HCT116 (cell line): Measurements from ENCODE around the gene C5AR1. TPM values are rescaled to one million over a fixed set of nuclear protein-coding genes. Genes with fewer than 3 reads are reported as not detected.
"Not testable (repeated sequence)": the region's sequence is repeated elsewhere in the genome, so short reads cannot be mapped to it uniquely, and the experiment has no call there.

ENCODE experiments used
- ATAC-seq: fragments of 200-7000 bp; cut with Tn5 transposase; 2 replicates; pipeline ENCODE4 v1.9.1; 2020; ENCODE audit warnings: mild to moderate bottlenecking, moderate library complexity
- BruUV-seq: library from RNA; stranded (reverse); fragments of 400-500 nt; replicated peaks from 2 replicates; lab custom pipeline; 2021; lab: Mats Ljungman, UMichigan
- CTCF ChIA-PET: fragments of 300-600 bp; sonication (Branson Sonifier 250); formaldehyde crosslinking; loops from one replicate; lab custom pipeline; 2021; ENCODE audit warnings: antibody characterized with exemption; lab: Charles Lee
- POLR2A ChIA-PET: fragments of 300-600, 350-600 bp; sonication (Branson Sonifier 250); formaldehyde crosslinking; loops from one replicate; lab custom pipeline; 2021; ENCODE audit warnings: antibody characterized with exemption; lab: Charles Lee
- RAD21 ChIA-PET, 2 experiments: fragments of 300-600 bp; sonication (Branson Sonifier 250); formaldehyde crosslinking; loops; one replicate each; lab custom pipeline; 2023; ENCODE audit warnings: low total read pairs in 2 of 2; ENCODE audit not compliant: uncharacterized antibody in 2 of 2, unreplicated experiment in 2 of 2, low non-redundant PET in 1 of 2; lab: Charles Lee
- DNase-seq: peaks from one replicate; pipeline ENCODE4 v3.0.0-alpha.2; 2010; ENCODE audit warnings: low read depth, low spot score
- H2AFZ ChIP-seq: fragments of 200-600 bp; shearing (Covaris generic), sonication (generic); 2 replicates; pipeline ENCODE4 v1.6.1; 2017; ENCODE audit warnings: low read depth, mixed run types, mixed read lengths, antibody characterized with exemption, low read length; ENCODE audit not compliant: poor library complexity, severe bottlenecking
- H3K27ac ChIP-seq: 2 replicates; pipeline ENCODE4 v1.5.1; 2012; ENCODE audit warnings: low read depth, low read length
- H3K27me3 ChIP-seq: fragments of 200-600 bp; sonication (generic); 2 replicates; pipeline ENCODE4 v1.6.1; 2016; ENCODE audit warnings: mixed run types, low read length, mixed read lengths; ENCODE audit not compliant: insufficient read depth
- H3K36me3 ChIP-seq, 2 experiments: fragments of 200-500 bp in 1 of 2; fragments of 200-600 bp in 1 of 2; sonication (Bioruptor generic) in 1 of 2; sonication (generic) in 1 of 2; 2 replicates each; pipeline versions ENCODE4 v1.5.1 to v1.6.1; 2014 to 2016; ENCODE audit warnings: low read length in 2 of 2, inconsistent platforms in 1 of 2, mixed read lengths in 1 of 2, mixed run types in 1 of 2; ENCODE audit not compliant: insufficient read depth in 2 of 2, control insufficient read depth in 1 of 2
- H3K4me1 ChIP-seq, 2 experiments: fragments of 200-600 bp in 1 of 2; sonication (generic) in 1 of 2; 2 replicates each; pipeline versions ENCODE4 v1.5.1 to v1.6.1; 2012 to 2017; ENCODE audit warnings: low read length in 2 of 2, inconsistent platforms in 1 of 2, mild to moderate bottlenecking in 1 of 2, mixed read lengths in 1 of 2, mixed run types in 1 of 2, moderate library complexity in 1 of 2; ENCODE audit not compliant: insufficient read depth in 2 of 2, control insufficient read depth in 1 of 2
- H3K4me2 ChIP-seq: fragments of 200-600 bp; sonication (generic); 2 replicates; pipeline ENCODE4 v1.6.1; 2017; ENCODE audit warnings: mixed run types, low read length, mixed read lengths
- H3K4me3 ChIP-seq, 2 experiments: fragments of 200-600 bp in 1 of 2; sonication (generic) in 1 of 2; replicated peaks in 1 of 2; 2 replicates each; pipeline ENCODE4 v1.5.1; 2011 to 2016; ENCODE audit warnings: low read length in 2 of 2, control low read depth in 1 of 2, low read depth in 1 of 2, mild to moderate bottlenecking in 1 of 2, mixed read lengths in 1 of 2, mixed run types in 1 of 2
- H3K79me2 ChIP-seq: fragments of 200-600 bp; sonication (generic); 2 replicates; pipeline ENCODE4 v1.6.1; 2017; ENCODE audit warnings: mild to moderate bottlenecking, mixed run types, low read length, moderate library complexity, mixed read lengths; ENCODE audit not compliant: insufficient read depth
- H3K9ac ChIP-seq: fragments of 200-600 bp; sonication (generic); 2 replicates; pipeline ENCODE4 v1.6.1; 2016; ENCODE audit warnings: low read length, mixed read lengths
- H3K9me2 ChIP-seq: fragments of 200-600 bp; sonication (generic), shearing (Covaris generic); 2 replicates; pipeline ENCODE4 v1.6.1; 2017; ENCODE audit warnings: mixed run types, mild to moderate bottlenecking, moderate library complexity; ENCODE audit not compliant: insufficient read depth
- H3K9me3 ChIP-seq, 2 experiments: fragments of 200-500 bp in 1 of 2; fragments of 200-600 bp in 1 of 2; sonication (Bioruptor generic) in 1 of 2; sonication (generic) in 1 of 2; 2 replicates each; pipeline ENCODE4 v1.6.1; 2014 to 2017; ENCODE audit warnings: low read length in 2 of 2, mixed read lengths in 2 of 2, inconsistent platforms in 1 of 2, low read depth in 1 of 2, mild to moderate bottlenecking in 1 of 2, mixed run types in 1 of 2, moderate library complexity in 1 of 2; ENCODE audit not compliant: control insufficient read depth in 1 of 2, insufficient read depth in 1 of 2
- H4K20me1 ChIP-seq: fragments of 200-600 bp; sonication (generic), shearing (Covaris generic); 2 replicates; pipeline ENCODE4 v1.6.1; 2017; ENCODE audit warnings: mixed run types, mild to moderate bottlenecking, moderate library complexity; ENCODE audit not compliant: insufficient read depth
- EZH2 ChIP-seq: fragments of 200-600 bp; sonication (generic); IDR thresholded peaks from 2 replicates; pipeline ENCODE4 v1.6.1; 2017; ENCODE audit warnings: antibody characterized with exemption, mixed run types
- FOSL1 ChIP-seq: IDR thresholded peaks from 2 replicates; pipeline ENCODE4 v1.6.1; 2012; ENCODE audit warnings: low read depth
- MAX ChIP-seq: IDR thresholded peaks from 2 replicates; pipeline ENCODE4 v1.6.1; 2012
- POLR2A ChIP-seq: IDR thresholded peaks from 2 replicates; pipeline ENCODE4 v1.7.0; 2011; ENCODE audit warnings: borderline replicate concordance; ENCODE audit not compliant: insufficient read depth, insufficient read length; ENCODE audit errors: extremely low read depth
- RAD21 ChIP-seq: IDR thresholded peaks from 2 replicates; pipeline ENCODE4 v1.6.1; 2012; ENCODE audit warnings: low read depth, mild to moderate bottlenecking
- SP1 ChIP-seq: IDR thresholded peaks from 2 replicates; pipeline ENCODE4 v1.6.1; 2012; ENCODE audit warnings: low read depth
- SRF ChIP-seq: IDR thresholded peaks from 2 replicates; pipeline ENCODE4 v1.6.1; 2012; ENCODE audit warnings: low read depth
- ZNF274 ChIP-seq: fragments of 200-500 bp; sonication (Bioruptor generic); IDR thresholded peaks from 2 replicates; pipeline ENCODE4 v1.6.1; 2014; ENCODE audit warnings: mild to moderate bottlenecking, low read depth, low read length, inconsistent platforms
- intact Hi-C: fragments of 100-400 bp; cut with micrococcal nuclease; formaldehyde crosslinking; loops from 2 replicates; pipeline ENCODE4 v1.10.0; 2022
- total RNA-seq: library from RNA; stranded (reverse); gene quantifications from one replicate; pipeline ENCODE4 v1.2.1, GENCODE V29; 2021; ENCODE audit not compliant: unreplicated experiment

The C5AR1 gene
- total RNA-seq, 1 experiment from 2014 or later: 6.5 TPM

GRCh38 chr19:47365455-47365854 is 55.8 kb downstream of the C5AR1 start:
- H3K4me2 ChIP-seq, H3K27me3 ChIP-seq, H3K27ac ChIP-seq, RAD21 ChIA-PET, H3K9me2 ChIP-seq, H3K9ac ChIP-seq, ATAC-seq, H2AFZ ChIP-seq, DNase-seq, H3K9me3 ChIP-seq, H3K4me3 ChIP-seq, H4K20me1 ChIP-seq, intact Hi-C loops, H3K4me1 ChIP-seq, BruUV-seq, POLR2A ChIA-PET: not testable (repeated sequence)
- Histone ChIP-seq H3K36me3 (peaks cover 36 to 49% of the 10 kb centered on the region in 2 experiments), H3K79me2 (peaks cover 37% of the 10 kb centered on the region)
- CTCF ChIA-PET: interaction anchor here (1.9 kb wide), 1 partner anchor 17 kb away, joined by 9 read pairs; the partner anchor contains the start of gene DHX34

GRCh38 chr19:47370045-47370611 is 60.5 kb downstream of the C5AR1 start:
- H3K27me3 ChIP-seq: no peaks in the 10 kb centered on the region
- RAD21 ChIA-PET: no interaction called here
- no peaks in the 10 kb centered on the region for H3K4me1 ChIP-seq
- H3K4me2 ChIP-seq: no peak overlapping the region
- H3K9ac ChIP-seq: no peak overlapping the region
- no peak for TF ChIP-seq RAD21
- TF ChIP-seq FOSL1: no peak
- TF ChIP-seq MAX: no peak
- no peak for TF ChIP-seq POLR2A
- TF ChIP-seq SRF: no peak
- no peak for TF ChIP-seq ZNF274
- TF ChIP-seq EZH2: no peak
- no peak for TF ChIP-seq SP1
- TF ChIP-seq, all 23 proteins: peak for 0
- DNase-seq: no peak
- H4K20me1 ChIP-seq: no peaks in the 10 kb centered on the region
- ChIA-PET CTCF (interaction anchor here (1.3 kb wide), 1 partner anchor 21 kb away, joined by 4 read pairs; the partner anchor contains the start of gene DHX34), POLR2A (no interaction called here)
- no peak overlapping the region for H2AFZ ChIP-seq
- H3K79me2 ChIP-seq: peaks cover 7% of the 10 kb centered on the region; the same call in 1 of the 2 replicates
- H3K36me3 ChIP-seq: peaks cover 23 to 51% of the 10 kb centered on the region in 2 experiments
- BruUV-seq: no TSS peak
- ATAC-seq: no peak
- intact Hi-C loops: no loop called here
- no peaks in the 10 kb centered on the region for H3K9me2 ChIP-seq
- H3K27ac ChIP-seq: no peak overlapping the region
- no peaks in the 10 kb centered on the region for H3K9me3 ChIP-seq
- H3K4me3 ChIP-seq: no peak overlapping the region
